Activated T-cell treated with anti-CD3 and anti-CD28 coated beads for 48 hours (primary cell): ENCODE data around the gene TMEM176A.
"Not testable (repeated sequence)": the region's sequence is repeated elsewhere in the genome, so short reads cannot be mapped to it uniquely, and the experiment has no call there.

Source experiments
- DNase-seq: peaks from one replicate; pipeline ENCODE4 v3.0.0-alpha.2; 2020; ENCODE audit warnings: low read depth

TMEM176A gene

GRCh38 chr7:150788474-150789269 is 11.9 kb upstream of the TMEM176A start:
- DNase-seq, result no peak

- DNase-seq, result no peak
Measured at GRCh38 chr7:150790416-150791075, 10.0 kb upstream of the TMEM176A start.

GRCh38 chr7:150791304-150791703 is 9.3 kb upstream of the TMEM176A start:
- DNase-seq, result no peak

GRCh38 chr7:150791746-150792452 is 8.7 kb upstream of the TMEM176A start:
- DNase-seq, result no peak

- no peak for DNase-seq
Measured at GRCh38 chr7:150793569-150794238, 6.9 kb upstream of the TMEM176A start.

GRCh38 chr7:150797661-150798060 is 2.9 kb upstream of the TMEM176A start:
- no peak for DNase-seq

- DNase-seq, result no peak
Measured at GRCh38 chr7:150799156-150799555, 1.4 kb upstream of the TMEM176A start.

- DNase-seq, result no peak
Measured at GRCh38 chr7:150799741-150800580, 608 bp upstream of the TMEM176A start, which contains the start of gene TMEM176B. Gene TMEM176B, minus strand, starts transcription at chr7:150800364. Its CDS starts 3,795 bp downstream, at chr7:150796569.

GRCh38 chr7:150801242-150801945 is 825 bp downstream of the TMEM176A start:
- DNase-seq, result no peak

- DNase-seq, result no peak
Measured at GRCh38 chr7:150801946-150802771, 1.6 kb downstream of the TMEM176A start.

- DNase-seq, result no peak
Measured at GRCh38 chr7:150803161-150803860, 2.7 kb downstream of the TMEM176A start.

- DNase-seq, result no peak
Measured at GRCh38 chr7:150804802-150805201, 4.2 kb downstream of the TMEM176A start.

GRCh38 chr7:150805864-150806263 is 5.3 kb downstream of the TMEM176A start:
- DNase-seq, result no peak

GRCh38 chr7:150806454-150806853 is 5.9 kb downstream of the TMEM176A start:
- no peak for DNase-seq

- no peak for DNase-seq
Measured at GRCh38 chr7:150806863-150807262, 6.3 kb downstream of the TMEM176A start.

GRCh38 chr7:150807616-150808438 is 7.3 kb downstream of the TMEM176A start:
- DNase-seq, result not testable (repeated sequence)

GRCh38 chr7:150814328-150815001 is 13.9 kb downstream of the TMEM176A start:
- no peak for DNase-seq

- no peak for DNase-seq
Measured at GRCh38 chr7:150818971-150819370, 18.4 kb downstream of the TMEM176A start.
